Stimulated activated naive CD8-positive, alpha-beta T cell treated with anti-CD3 and anti-CD28 coated beads, Interleukin-15, Interleukin-2, amounts not matched to agents 100 U/mL and 50 U/mL, for 24 hours (primary cell): Measurements from ENCODE around the gene SLC34A3.
"Not testable (repeated sequence)": the region's sequence is repeated elsewhere in the genome, so short reads cannot be mapped to it uniquely, and the experiment has no call there.

Experiments used
- ATAC-seq: fragments of 150-1000 bp; cut with Tn5 transposase; one replicate; pipeline ENCODE4 v1.10.0; 2021
- DNase-seq: peaks from one replicate; pipeline ENCODE4 v3.0.0; 2021

The SLC34A3 gene

DNA sequence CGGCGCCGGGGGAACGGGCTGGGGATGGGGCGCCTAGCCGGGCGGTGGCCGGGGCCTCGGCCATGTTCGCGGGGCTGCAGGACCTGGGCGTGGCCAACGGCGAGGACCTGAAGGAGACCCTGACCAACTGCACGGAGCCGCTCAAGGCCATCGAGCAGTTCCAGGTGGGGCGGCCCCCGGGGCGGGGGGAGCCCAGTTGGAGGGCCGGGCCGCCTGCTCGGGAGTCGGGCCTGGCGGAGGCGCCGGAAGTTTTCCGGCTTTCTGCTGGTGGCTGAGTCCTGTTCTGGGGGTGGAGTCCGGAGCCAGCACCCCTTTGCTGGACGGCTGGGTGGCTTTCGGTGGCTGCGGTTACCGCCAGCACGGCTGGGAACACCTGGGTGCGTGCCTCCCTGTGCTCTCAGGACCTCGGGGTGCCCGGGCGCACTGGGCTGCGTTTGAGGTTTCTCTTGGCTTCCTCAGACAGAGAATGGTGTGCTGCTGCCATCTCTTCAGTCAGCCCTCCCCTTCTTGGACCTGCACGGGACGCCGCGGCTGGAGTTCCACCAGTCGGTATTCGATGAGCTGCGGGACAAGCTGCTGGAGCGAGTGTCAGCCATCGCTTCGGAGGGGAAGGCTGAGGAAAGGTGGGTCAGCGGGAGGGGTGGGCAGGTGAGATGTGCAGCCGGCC, 24.9 kb downstream of the SLC34A3 start:
- peak; percentile 36 for ATAC-seq
- no peak for DNase-seq

DNA sequence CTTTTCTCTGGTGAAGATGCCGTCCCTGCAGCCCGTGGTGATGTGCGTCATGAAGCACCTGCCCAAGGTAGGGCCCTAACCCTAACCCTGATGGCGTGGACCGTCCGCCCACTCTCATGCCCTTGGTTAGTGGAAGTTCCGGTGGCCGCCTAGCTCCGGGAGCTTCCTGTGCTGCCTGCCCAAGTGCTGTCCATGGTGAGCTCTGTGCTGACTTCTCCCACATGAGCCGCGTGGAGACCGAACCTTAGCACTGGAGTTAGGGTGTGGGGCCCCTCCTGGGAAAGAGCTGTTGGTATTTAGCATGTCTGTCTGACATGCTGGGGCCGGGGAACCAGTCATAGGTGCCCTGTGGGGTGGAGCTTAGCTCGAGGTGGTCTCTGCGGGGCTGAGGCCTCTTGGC, 25.7 kb downstream of the SLC34A3 start:
- ATAC-seq: no peak
- no peak for DNase-seq

DNA sequence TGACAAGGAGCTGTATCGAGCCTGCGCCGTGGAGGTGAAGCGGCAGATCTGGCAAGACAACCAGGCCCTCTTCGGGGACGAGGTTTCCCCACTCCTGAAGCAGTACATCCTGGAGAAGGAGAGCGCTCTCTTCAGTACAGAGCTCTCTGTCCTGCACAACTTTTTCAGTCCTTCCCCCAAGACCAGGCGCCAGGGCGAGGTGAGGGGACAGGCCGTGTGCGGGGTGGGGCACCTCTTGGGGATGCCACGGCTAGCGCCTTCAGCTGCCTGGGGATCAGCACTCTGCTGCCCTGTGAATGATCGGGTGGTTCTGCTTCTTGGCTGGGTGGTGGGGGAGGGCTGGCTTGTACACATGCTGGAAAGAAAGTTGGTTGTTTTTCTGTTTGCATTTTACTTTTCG, 26.2 kb downstream of the SLC34A3 start:
- ATAC-seq (no peak), DNase-seq (no peak)

DNA sequence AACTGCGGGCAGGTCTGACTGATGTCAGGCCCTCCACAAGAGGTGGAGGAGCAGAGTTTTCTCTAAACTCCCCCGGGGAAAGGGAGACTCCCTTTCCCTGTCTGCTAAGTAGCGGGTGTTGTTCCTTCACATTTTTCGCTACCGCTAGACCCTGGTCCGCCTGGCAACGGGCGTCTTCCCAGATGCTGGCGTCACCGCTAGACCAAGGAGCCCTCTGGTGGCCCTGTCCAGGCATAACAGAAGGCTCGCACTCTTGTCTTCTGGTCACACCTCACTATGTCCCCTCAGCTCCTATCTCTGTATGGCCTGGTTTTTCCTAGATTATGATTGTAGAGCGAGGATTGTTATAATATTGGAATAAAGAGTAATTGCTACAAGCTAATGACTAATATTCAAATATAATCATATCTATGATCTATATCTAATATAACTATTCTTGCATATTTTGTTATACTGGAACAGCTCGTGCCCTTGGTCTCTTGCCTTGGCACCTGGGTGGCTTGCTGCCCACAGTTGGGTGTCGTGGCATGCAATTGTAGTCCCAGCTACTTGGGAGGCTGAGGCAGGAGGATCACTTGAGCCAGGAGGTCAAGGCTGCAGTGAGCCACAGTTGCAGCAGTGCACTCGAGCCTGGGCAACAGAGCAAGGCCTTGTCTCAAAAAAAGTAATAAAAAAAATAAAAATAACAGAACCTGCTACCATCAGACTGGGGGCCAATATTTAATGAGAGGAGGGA, 31.6 kb downstream of the SLC34A3 start:
- not testable (repeated sequence) for DNase-seq, ATAC-seq

DNA sequence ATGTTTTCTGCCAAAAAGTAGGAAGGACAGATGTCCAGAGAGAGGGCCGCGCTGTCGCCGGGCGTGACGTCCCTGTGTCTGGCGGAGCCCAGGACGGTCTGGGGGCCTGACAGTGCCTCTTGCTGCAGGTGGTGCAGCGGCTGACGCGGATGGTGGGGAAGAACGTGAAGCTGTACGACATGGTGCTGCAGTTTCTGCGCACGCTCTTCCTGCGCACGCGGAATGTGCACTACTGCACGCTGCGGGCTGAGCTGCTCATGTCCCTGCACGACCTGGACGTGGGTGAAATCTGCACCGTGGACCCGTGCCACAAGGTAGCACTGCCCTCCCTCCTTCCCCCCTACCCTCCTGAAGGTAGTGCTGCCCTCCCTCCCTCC, 32.2 kb downstream of the SLC34A3 start:
- no peak for ATAC-seq
- no peak for DNase-seq

DNA sequence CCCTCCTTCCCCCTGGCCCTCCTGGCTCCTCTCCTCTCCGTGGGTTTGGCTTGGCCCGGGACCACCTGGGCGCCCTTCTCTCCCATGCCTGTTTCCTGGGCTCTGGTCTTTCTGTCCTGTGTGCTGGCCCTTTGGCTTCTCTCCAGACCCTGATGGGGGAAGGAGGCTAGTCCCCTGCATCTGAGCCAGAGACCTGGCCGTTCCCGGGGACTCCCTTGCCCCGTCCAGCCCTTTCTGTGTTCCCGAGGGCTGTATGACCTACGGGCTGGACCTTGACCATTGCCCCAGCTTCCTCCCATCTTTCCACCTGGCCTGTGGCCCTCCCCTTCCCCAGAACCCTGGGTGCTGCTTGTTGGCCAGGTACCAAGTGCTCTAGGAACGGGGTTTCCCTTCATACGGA, 32.8 kb downstream of the SLC34A3 start:
- DNase-seq: no peak
- ATAC-seq: no peak

DNA sequence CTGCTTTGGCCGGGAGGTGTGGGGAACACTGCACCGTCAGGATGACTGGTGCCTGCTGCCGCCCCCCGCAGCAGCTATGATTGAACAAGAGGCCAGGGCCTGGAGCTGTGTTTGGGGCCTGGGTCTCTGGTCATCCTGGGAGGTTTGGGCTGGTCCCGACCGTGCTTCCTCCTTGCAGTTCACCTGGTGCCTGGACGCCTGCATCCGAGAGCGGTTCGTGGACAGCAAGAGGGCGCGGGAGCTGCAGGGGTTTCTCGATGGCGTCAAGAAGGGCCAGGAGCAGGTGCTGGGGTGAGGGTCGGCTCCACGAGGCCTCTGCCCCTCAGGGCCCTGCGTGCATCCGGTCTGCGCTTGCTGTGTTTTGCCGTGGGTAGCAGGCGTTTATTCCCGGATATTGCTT, 33.4 kb downstream of the SLC34A3 start:
- DNase-seq (no peak), ATAC-seq (no peak)

DNA sequence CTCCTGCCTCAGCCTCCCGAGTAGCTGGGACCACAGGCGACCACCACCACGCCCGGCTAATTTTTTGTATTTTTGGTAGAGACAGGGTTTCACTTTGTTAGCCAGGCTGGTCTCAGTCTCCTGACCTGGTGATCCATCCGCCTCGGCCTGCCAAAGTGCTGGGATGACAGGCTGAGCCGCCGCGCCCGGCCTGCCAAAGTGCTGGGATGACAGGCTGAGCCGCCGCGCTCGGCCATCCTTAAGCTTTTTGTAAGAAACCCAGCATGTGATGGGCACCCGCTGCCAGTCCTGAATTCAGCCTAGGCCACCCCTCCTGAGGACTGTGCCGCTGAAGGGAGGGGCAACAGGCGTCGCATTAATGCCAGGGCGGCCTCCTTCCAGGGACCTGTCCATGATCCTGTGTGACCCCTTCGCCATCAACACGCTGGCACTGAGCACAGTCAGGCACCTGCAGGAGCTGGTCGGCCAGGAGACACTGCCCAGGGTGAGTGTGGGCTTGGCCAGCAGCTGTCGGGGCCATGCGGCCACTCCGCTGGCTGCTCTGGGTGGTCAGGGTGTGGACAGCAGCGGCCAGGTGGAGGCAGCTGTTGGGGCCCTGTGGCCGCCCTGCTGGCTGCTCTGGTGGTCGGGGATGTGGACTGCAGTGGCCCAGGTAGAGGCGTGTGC, 34.9 kb downstream of the SLC34A3 start:
- DNase-seq: no peak
- ATAC-seq: no peak

DNA sequence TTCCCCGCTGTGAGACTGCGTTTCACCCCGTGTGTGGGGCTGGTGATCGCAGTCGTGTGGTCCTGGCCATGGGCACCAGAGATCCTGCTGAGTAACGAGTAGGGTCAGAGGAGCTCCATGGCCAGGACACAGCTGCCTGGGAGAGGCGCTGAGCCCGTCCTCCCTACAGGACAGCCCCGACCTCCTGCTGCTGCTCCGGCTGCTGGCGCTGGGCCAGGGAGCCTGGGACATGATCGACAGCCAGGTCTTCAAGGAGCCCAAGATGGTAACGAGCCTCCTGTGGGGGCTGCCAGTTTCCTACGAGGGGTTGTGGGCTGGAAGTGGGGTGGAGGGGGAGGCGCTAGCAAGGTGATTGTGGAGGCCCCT, 35.4 kb downstream of the SLC34A3 start:
- DNase-seq (no peak), ATAC-seq (no peak)

DNA sequence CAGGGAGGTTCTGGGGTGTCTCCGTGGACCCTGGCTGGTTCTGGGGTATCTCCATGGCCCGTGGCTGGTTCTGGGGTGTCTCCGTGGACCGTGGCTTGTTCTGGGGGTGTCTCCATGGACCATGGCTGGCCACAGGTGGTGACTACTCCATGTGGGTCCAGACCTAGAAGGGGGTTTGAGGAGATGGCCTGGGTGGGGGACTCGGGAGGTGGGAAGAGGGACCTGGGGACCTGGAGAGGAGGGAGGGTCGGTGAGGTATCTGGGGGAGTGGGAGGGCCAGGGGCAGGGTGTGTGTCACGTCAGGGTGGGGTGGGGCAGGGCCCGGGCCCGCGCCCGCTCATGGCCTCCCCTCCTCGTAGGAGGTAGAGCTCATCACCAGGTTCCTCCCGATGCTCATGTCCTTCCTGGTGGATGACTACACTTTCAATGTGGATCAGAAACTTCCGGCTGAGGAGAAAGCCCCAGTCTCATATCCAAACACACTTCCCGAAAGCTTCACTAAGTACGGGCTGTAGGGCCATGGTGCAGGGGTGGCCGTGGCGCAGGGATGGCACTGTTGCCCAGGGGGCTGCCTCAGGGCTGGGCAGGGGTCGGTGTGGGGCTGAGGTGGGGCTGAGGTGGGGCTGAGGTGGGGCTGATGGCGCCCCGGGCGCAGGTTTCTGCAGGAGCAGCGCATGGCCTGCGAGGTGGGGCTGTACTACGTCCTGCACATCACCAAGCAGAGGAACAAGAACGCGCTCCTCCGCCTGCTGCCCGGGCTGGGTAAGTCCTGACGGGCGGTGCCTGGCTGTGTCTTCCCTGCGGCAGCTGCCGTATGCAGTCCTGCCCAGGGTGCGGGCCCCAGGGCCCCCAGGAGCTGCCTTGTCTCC, 36.1 kb downstream of the SLC34A3 start:
- no peak for DNase-seq

DNA sequence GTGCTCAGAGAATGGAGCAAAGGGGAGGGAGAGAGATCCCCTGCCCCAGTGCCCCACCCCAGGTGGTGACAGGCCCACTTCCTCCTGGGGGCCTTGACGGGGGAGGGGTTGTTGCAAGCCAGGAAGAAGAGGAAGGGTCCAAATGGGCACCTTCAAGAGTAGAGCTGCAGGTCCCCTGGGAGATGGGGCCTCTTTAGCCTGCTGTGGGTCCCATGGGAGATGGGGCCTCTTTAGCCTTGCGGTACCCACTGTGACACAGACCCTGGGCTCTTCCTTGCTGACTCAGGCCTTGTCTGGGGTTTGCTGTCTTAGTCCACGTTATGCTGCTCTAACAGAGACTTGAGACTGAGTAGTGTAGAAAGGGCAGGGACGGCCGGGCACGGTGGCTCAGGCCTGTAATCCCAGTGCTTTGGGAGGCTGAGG, 37.2 kb downstream of the SLC34A3 start:
- ATAC-seq (no peak), DNase-seq (no peak)

More for the DNA sequence above, 36.1 kb downstream of the SLC34A3 start:
- ATAC-seq: no peak

DNA sequence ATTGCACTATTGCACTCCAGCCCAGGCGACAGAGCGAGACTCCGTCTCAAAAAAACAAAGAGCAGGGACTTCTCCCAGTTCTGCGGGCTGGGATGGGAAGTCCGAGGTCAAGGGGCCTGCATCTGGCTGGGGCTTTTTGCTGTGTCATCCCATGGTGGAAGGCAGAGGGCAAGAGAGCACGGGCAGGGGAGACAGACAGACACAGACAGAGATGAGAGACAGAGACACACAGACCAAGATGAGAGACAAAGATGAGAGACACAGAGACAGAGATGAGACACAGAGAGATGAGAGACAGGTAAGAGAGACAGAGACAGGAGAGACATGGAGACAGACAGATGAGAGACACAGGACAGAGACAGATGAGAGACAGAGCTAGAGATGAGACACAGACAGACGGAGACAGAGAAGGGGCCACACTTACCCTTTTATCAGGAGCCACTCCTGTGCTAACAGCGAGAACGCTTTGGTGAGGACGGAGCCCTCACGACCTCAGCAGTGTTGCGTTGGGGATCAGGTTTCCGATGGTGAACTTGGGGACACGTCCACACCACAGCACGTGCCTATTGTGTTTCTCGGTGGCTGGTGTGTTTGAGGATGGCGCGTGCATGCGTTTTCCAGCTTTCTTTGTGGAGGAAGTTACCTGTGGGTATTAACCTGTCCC, 38.0 kb downstream of the SLC34A3 start:
- ATAC-seq (no peak), DNase-seq (no peak)

DNA sequence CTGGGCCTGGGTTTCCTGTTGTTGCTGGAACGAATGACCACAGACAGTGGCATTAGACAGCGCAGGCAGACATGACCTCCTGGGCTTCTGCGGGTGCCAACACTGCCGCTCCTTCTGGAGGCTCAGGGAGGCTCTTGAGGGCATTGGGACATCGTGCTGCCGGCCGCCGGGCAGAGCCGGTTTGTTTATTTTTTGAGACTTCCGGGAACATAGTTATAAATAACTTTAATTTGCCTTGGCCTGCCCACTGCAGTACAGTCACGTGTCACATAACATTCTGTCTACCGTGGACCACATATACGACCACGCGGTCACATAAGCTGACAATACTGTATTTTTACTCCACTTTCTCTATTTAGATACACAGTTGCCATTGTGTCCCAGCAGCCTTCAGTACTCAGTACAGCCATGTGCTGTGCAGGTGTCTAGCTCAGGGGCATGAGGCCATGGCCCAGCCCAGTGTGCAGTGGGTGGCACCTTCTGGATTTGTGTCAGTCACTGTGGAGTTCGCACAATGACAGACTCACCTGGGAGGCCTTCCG, 38.6 kb downstream of the SLC34A3 start:
- ATAC-seq (no peak), DNase-seq (no peak)

DNA sequence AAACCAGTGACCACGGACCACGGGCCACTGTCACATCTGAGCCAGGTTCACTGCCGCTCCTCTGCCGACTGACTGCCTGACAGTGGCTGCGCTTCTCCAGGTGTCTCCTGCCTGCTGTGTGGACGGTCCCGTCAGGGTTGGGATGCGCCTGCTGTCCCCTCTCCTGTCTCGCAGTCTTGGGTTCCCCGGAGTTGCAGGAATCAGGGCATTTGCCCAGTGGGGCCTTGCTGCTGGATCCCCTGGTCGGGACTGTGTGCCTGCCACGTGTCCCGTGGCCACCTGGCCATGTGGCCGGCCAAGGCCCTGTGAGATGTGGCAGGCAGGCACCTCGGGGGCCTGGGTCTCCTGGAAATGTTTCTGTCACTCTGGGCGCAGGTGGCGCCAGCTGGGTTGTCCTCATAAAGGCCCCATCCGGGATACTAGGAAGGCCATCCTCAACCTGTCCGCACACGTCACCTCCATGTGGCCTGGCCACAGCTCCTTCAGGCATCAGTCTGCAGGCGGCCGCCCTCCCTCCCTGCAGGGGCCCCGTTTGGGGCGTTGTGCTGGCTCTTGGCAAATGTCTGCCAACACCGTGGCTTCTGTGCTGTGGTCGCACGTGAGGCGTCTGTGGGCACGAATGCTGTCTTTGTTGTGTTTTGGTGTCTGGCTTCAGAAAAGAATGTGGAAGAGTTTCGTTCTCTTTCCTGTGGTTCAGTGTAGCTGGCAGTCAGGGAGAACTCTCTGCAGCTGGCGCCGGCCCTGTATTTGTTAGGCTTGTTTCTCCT, 40.4 kb downstream of the SLC34A3 start:
- no peak for ATAC-seq
- DNase-seq: no peak

DNA sequence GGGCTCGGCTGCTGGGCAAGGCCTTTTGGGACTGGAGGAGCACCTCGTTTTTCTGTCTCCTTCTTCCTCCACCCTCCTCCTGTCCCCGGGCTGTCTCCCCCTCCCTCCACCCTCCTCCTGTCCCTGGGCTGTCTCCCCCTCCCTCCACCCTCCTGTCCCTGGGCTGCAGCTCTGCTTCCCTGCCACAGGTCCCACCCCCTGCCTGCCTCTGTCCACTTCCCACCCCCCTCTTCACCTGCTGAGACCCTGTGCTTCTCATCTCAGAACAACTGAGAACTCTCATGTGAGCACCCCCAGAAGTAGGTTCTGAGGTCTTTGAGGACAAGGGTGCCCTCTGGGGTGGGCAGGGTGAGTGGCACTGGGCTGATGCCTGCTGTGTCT, 41.0 kb downstream of the SLC34A3 start:
- DNase-seq (no peak), ATAC-seq (no peak)

DNA sequence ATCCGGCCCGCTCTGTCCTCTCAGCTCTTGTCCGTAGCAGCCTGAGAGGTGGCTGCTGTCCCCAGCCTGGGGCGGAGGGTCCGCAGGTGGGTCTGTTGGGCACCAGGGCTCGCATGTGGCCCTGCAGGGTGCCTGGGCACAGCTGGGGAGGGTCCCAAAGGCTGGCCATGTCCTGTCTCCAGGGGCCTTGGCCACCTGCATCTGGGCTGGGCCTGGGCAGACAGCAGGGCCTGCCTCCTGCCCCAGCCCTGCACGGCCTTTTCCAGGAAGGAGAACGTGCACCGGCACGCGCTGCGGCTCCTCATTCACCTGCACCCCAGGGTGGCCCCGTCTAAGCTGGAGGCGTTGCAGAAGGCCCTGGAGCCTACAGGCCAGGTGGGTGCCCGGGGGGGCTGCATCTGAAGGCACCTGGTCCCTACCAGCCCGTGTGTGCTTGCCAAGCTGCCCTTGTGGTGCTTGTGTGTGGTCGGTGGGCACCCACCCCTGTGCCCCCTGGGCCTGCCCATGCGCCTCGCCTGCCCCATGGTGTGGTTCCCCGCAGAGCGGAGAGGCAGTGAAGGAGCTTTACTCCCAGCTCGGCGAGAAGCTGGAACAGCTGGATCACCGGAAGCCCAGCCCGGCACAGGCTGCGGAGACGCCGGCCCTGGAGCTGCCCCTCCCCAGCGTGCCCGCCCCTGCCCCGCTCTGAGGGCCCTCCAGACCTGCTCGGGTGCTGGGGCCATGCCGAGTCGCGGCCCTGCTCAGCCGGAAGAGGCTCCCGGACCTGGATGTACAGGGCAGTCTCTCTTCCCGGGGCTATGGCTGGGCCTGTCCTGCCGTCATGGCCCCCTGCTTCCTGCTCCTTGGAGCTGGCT, 41.8 kb downstream of the SLC34A3 start:
- DNase-seq (no peak), ATAC-seq (no peak)

DNA sequence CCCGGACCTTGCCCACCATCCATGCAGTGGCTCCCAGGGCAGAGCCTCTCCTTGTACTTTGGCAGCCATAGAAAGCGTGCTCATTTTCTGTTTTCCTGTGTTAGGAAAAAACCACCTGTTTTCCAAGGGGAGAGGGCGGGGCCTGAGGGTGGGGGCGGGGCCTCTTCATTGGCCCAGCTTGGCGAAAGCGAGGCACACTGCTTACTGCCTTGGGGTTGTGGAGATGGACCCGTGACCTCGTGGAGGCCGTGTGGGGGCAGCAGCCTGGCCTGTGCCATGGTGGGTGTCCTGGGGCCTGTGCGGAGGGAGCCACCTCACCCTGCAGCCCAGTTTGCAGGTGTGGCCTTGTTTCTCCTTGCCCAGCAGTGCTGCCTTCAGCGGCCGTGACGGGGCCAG, 42.4 kb downstream of the SLC34A3 start:
- no peak for DNase-seq
- no peak for ATAC-seq

DNA sequence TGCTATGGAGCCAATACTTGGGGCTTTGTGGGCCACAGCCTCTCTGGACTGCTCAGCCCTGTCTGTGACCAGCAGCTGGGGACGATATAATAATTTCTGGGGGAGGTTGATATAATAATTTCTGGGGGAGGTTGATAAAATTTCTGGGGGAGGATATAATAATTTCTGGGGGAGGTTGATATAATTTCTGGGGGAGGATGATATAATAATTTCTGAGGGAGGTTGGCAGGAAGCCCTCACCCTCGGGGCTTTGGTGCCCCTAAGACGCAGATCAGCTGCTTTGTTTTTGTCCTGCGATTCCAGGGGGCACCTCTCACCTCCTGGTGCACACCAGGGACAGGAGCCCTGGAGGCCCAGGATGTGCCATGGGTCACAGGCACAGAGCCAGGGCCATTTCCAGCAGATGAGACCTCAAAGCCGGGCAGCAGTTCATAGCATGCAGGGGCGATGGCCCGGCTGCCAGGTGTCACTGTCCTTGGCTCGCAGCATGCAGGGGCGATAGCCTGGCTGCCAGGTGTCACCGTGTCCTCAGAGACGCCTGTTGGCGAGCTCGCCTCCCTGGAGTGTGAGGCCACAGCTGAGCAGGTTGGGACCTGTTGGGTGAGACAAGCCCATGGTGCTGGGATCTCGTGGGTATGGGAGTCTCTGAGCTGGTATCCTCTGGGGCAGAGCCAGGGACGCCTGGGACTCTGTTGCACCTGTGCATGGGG, 43.1 kb downstream of the SLC34A3 start:
- ATAC-seq: no peak
- DNase-seq: no peak

DNA sequence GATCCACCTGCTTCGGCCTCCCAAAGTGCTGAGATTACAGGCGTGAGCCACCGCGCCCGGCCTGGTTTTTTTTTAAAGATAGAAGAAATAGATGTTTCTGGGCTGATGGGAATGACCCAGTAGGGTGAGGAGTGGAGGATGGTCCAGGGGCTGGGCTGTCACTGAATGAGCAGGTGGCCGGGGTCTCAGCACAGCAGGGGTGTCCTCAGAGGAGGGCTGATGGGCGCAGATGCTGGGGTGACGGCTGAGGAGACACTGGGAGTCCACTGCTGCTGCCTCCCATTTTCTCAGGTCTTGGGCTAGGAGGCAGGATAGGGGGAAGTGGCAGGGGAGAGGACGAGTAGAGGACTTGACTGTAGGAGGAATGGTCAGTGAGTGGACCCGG, 44.5 kb downstream of the SLC34A3 start:
- no peak for ATAC-seq
- DNase-seq: no peak
